Stomach smooth muscle (tissue), 2 donors: Measurements from ENCODE around the gene COL8A2.

Experiments
- H3K27ac ChIP-seq: one replicate; pipeline ENCODE4 v1.7.0; 2013; ENCODE audit warnings: mild to moderate bottlenecking, low read length, inconsistent platforms
- H3K27me3 ChIP-seq, 2 donors: one replicate each; pipeline ENCODE4 v1.7.0; 2013; ENCODE audit warnings: low read length in 2 of 2; ENCODE audit not compliant: insufficient read depth in 2 of 2, control insufficient read depth in 1 of 2
- H3K36me3 ChIP-seq, 2 donors: one replicate each; pipeline ENCODE4 v1.7.0; 2013; ENCODE audit warnings: low read length in 2 of 2; ENCODE audit not compliant: control insufficient read depth in 2 of 2, insufficient read depth in 2 of 2
- H3K4me1 ChIP-seq: one replicate; pipeline ENCODE4 v1.7.0; 2013; ENCODE audit warnings: low read length; ENCODE audit not compliant: control insufficient read depth, insufficient read depth
- H3K4me3 ChIP-seq, 2 donors: one replicate each; pipeline ENCODE4 v1.7.0; 2013; ENCODE audit warnings: low read length in 2 of 2
- H3K9ac ChIP-seq, 2 donors: one replicate each; pipeline ENCODE4 v1.7.0; 2013; ENCODE audit warnings: low read length in 2 of 2, mild to moderate bottlenecking in 1 of 2
- H3K9me3 ChIP-seq, 2 donors: one replicate each; pipeline ENCODE4 v1.7.0; 2013; ENCODE audit warnings: low read length in 2 of 2; ENCODE audit not compliant: control insufficient read depth in 2 of 2
- donor health status: healthy.
- donor health status: Pancreatic carcinoma.

Gene COL8A2

DNA sequence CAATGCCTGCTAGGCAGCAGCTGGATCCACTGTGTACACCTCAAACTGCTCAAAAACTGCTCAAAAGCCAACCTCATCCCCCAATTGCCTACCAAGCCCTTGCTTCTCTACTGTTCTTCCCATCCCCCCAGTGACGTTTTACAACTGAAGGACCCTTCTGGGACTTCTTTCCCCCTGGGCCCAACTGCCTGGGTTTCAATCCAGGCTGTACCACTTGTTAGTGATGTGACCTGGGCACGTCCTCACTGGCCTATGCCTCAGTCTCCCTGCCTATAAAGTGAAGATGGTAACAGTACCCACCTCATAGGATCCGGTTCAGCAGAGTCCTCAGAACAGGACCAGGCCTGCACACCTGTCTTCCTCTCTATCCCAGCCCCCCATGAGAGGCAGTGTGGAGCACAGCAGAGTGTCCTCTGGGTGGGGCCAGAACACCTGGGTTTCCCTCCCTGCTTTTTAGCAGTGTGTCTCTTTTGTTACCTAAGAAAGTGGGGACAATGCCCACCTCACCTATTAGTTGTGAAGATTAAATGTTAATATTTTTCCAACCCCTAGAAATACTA is 43.0 kb downstream of the COL8A2 start:
- no peak overlapping the region for H3K27ac ChIP-seq

GRCh38 chr1:36080801-36081200 is 44.2 kb downstream of the COL8A2 start:
- H3K9ac ChIP-seq = no peak overlapping the region
- H3K4me3 ChIP-seq = no peak overlapping the region
- H3K27me3 ChIP-seq = peaks cover 7 to 13% of the 10 kb centered on the region in 2 donors
- H3K36me3 ChIP-seq = no peaks in the 10 kb centered on the region
- H3K9me3 ChIP-seq = no peaks in the 10 kb centered on the region
- H3K27ac ChIP-seq = no peak overlapping the region
- H3K4me1 ChIP-seq = peaks cover 15% of the 10 kb centered on the region

More for the DNA sequence above, 43.0 kb downstream of the COL8A2 start:
- no peaks in the 10 kb centered on the region for H3K36me3 ChIP-seq
- peaks cover 17% of the 10 kb centered on the region for H3K4me1 ChIP-seq
- peaks cover 11 to 17% of the 10 kb centered on the region in 2 donors for H3K27me3 ChIP-seq
- no peak overlapping the region for H3K4me3 ChIP-seq
- no peaks in the 10 kb centered on the region for H3K9me3 ChIP-seq
- no peak overlapping the region for H3K9ac ChIP-seq

DNA sequence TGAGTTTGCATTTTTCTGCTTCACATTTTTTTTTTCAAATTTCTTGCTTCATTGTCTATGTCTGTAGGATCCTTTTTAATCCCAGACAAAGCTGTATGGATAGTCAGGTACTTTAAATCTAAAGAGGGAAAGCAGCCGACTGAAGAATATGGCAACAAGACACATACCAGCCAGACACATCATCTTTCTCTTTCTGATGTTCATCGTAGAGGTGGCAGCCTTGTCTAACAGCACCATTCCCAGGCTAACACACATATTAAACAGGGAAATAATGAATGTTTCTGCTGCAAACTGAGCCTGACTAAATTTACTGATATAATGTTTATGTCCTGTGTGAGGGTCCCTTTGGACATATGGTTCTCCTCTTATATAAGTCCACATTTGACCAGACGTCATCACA is 44.8 kb downstream of the COL8A2 start:
- no peak overlapping the region for H3K27ac ChIP-seq
- H3K9me3 ChIP-seq = no peaks in the 10 kb centered on the region
- no peak overlapping the region for H3K9ac ChIP-seq
- no peak overlapping the region for H3K4me3 ChIP-seq
- H3K27me3 ChIP-seq = peaks cover 7 to 10% of the 10 kb centered on the region in 2 donors
- peaks cover 15% of the 10 kb centered on the region for H3K4me1 ChIP-seq
- H3K36me3 ChIP-seq = no peaks in the 10 kb centered on the region

DNA sequence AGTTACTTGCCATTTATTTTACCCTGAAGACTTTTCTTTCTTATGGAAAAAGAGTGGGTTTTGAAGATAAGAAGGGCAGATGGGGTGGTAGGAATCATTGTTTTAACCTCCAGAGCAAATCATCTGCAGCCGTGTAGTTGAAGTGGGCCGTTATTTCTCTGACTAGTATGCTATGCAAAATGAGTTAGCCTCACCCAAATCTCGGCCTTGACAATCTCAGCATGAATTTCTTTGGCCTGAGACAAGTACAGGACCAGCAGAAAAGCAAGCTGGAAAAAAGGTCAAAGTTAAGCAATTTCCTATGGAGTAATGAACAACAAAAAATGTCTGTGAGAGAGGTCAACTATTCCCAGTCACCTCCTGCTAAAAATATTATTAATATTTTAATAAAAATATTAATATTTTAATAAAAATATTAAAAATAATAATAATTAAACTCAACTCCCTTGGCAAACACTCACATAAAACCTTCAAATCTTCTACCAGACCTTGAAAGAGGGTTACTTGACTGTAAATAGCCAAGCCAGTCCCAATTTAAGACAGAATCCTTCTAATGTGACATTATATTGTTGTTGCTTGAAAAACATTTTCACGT is 47.9 kb downstream of the COL8A2 start:
- H3K9me3 ChIP-seq = no peaks in the 10 kb centered on the region
- H3K27me3 ChIP-seq = no peaks in the 10 kb centered on the region
- H3K9ac ChIP-seq = no peak overlapping the region
- H3K36me3 ChIP-seq = no peaks in the 10 kb centered on the region
- no peak overlapping the region for H3K27ac ChIP-seq
- H3K4me1 ChIP-seq = no peaks in the 10 kb centered on the region
- no peak overlapping the region for H3K4me3 ChIP-seq

DNA sequence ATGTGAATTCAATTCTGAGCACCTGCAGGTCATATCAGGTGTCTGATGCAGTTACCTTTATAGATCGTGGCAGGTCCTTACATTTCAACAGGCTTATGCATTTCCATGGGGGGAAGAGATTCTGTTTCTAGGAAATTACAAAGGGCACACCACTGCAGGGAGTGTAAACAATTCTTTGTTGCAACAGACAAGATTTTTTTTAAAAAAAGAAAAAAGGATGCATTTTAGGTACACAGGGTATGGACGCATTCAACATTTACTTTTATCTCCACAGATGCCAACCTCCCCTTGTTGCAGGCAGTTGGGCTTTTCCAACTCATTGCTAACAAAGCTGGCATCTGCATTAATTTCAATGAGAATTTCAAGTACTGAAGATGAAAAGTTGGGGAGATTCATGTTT is 54.7 kb downstream of the COL8A2 start:
- Histone ChIP-seq H3K9ac (no peak overlapping the region), H3K4me3 (no peak overlapping the region), H3K9me3 (no peaks in the 10 kb centered on the region), H3K36me3 (peaks cover 0 to 3% of the 10 kb centered on the region in 2 donors), H3K4me1 (no peaks in the 10 kb centered on the region), H3K27ac (no peak overlapping the region), H3K27me3 (no peaks in the 10 kb centered on the region)

GRCh38 chr1:36068866-36069265 is 56.2 kb downstream of the COL8A2 start:
- Histone ChIP-seq H3K9ac (no peak overlapping the region), H3K36me3 (peaks cover 0 to 3% of the 10 kb centered on the region in 2 donors), H3K27me3 (no peaks in the 10 kb centered on the region), H3K4me3 (no peak overlapping the region), H3K4me1 (no peaks in the 10 kb centered on the region), H3K27ac (no peak overlapping the region), H3K9me3 (no peaks in the 10 kb centered on the region)

- H3K4me3 ChIP-seq = no peak overlapping the region
- no peaks in the 10 kb centered on the region for H3K27me3 ChIP-seq
- H3K4me1 ChIP-seq = no peaks in the 10 kb centered on the region
- H3K9me3 ChIP-seq = no peaks in the 10 kb centered on the region
- H3K9ac ChIP-seq = no peak overlapping the region
- H3K36me3 ChIP-seq = peaks cover 0 to 3% of the 10 kb centered on the region in 2 donors
- no peak overlapping the region for H3K27ac ChIP-seq
Measured at GRCh38 chr1:36067871-36068270, 57.2 kb downstream of the COL8A2 start.

DNA sequence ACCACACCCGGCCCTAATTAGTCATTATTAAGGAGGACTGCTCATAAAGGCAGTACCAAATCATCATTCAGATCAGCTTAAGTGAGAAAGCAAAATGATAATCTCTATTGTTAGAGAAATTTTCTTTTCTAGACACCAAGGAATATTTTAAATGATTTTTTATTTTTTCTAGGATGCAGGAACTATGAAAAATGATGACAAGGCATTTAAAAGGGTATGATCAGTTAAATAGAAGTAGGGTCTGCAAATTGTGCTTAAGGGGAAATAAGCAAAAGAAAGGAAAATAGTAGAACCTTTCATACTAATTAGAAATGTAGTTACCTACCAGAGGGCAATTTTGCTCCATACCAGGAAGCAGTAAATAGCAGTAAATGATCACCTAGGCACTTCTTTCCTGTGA is 62.7 kb downstream of the COL8A2 start:
- H3K27me3 ChIP-seq = no peaks in the 10 kb centered on the region
- H3K4me1 ChIP-seq = no peaks in the 10 kb centered on the region
- no peaks in the 10 kb centered on the region for H3K9me3 ChIP-seq
- H3K27ac ChIP-seq = no peak overlapping the region
- peaks cover 3 to 7% of the 10 kb centered on the region in 2 donors for H3K36me3 ChIP-seq
- no peak overlapping the region for H3K4me3 ChIP-seq
- H3K9ac ChIP-seq = no peak overlapping the region

- Histone ChIP-seq H3K9ac (no peak overlapping the region), H3K36me3 (peaks cover 13 to 24% of the 10 kb centered on the region in 2 donors), H3K27ac (no peak overlapping the region), H3K4me1 (no peaks in the 10 kb centered on the region), H3K4me3 (no peak overlapping the region), H3K27me3 (no peaks in the 10 kb centered on the region), H3K9me3 (no peaks in the 10 kb centered on the region)
Measured at GRCh38 chr1:36055706-36056105, 69.3 kb downstream of the COL8A2 start.

GRCh38 chr1:36053978-36054377 is 71.0 kb downstream of the COL8A2 start:
- Histone ChIP-seq H3K4me3 (no peak overlapping the region), H3K9ac (no peak overlapping the region), H3K4me1 (no peaks in the 10 kb centered on the region), H3K27me3 (no peaks in the 10 kb centered on the region), H3K36me3 (peaks cover 9 to 18% of the 10 kb centered on the region in 2 donors), H3K9me3 (no peaks in the 10 kb centered on the region), H3K27ac (no peak overlapping the region)

DNA sequence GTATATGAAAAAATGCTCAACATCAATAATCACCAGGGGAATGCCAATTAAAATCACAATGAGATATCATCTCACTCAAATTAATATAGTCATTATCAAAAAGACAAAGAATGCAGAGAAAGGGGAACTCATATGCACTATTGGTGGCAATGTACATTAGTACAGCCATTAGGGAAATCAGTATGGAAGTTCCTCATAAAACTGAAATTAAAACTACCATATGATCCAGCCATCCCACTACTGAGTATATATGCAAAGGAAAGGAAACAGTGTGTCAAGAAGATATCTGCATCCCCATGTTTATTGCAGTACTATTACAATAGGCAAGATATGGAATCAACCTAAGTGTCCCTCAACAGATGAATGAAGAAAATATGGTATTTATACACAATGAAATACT is 73.2 kb downstream of the COL8A2 start:
- Histone ChIP-seq H3K4me3 (no peak overlapping the region), H3K27me3 (no peaks in the 10 kb centered on the region), H3K9me3 (no peaks in the 10 kb centered on the region), H3K36me3 (peaks cover 19 to 32% of the 10 kb centered on the region in 2 donors), H3K9ac (no peak overlapping the region), H3K4me1 (no peaks in the 10 kb centered on the region), H3K27ac (no peak overlapping the region)
